SHP77 (cell line): Measurements from ENCODE around the gene IL10RA.

Source experiments
- DNase-seq, 2 experiments: peaks; one replicate each; lab custom pipeline; 2025; lab: John Stamatoyannopoulos, UW

IL10RA gene

DNA sequence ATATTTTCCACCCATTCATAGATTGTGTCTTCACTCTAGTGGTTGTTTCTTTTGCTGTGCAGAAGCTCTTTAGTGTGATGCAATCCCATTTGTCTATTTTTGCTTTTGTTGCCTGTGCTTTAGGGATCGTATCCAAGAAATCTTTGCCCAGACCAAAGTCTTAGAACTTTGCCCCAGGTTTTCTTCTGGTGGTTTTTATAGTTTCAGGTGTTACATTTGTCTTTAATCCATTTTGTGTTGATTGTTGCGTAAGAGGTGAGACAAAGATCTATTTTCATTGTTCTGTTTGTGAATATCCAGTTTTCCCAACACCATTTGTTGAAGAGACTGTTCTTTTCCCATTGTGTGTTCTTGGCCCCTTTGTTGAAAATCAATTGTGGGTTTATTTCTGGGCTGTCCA, 6.4 kb downstream of the IL10RA start:
- DNase-seq: no peak

- DNase-seq: no peak
These were observed 8.0 kb downstream of the IL10RA start for GRCh38 chr11:117993988-117994745.

GRCh38 chr11:117995472-117995871, 9.3 kb downstream of the IL10RA start:
- no peak for DNase-seq

DNA sequence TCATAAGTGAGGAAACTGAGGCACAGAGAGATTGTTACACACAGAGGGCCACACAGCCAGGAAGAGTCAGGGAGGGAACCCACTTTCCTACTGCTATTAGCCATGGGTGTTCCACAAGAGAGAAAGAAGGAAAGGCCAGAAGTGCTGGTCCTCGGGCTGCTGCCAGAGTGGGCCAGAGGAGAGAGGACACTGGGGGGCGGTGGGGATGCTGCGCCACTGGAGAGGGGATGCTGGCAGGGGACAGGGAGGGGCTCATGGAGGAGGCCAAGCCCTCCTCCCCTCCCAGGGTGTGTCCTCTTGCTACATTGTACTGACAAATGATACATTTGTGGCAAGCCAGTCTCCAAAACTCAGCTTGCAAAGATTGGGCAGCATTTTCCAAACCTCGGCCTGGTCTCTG, 9.9 kb downstream of the IL10RA start:
- DNase-seq: no peak

GRCh38 chr11:117997406-117997805, 11.2 kb downstream of the IL10RA start:
- DNase-seq: no peak

- no peak for DNase-seq
These were observed 11.8 kb downstream of the IL10RA start for GRCh38 chr11:117997823-117998579.

DNA sequence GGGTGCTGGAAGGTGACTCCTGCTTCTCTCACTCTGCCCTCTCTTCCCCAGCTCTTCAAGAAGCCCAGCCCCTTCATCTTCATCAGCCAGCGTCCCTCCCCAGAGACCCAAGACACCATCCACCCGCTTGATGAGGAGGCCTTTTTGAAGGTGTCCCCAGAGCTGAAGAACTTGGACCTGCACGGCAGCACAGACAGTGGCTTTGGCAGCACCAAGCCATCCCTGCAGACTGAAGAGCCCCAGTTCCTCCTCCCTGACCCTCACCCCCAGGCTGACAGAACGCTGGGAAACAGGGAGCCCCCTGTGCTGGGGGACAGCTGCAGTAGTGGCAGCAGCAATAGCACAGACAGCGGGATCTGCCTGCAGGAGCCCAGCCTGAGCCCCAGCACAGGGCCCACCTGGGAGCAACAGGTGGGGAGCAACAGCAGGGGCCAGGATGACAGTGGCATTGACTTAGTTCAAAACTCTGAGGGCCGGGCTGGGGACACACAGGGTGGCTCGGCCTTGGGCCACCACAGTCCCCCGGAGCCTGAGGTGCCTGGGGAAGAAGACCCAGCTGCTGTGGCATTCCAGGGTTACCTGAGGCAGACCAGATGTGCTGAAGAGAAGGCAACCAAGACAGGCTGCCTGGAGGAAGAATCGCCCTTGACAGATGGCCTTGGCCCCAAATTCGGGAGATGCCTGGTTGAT, 12.6 kb downstream of the IL10RA start:
- DNase-seq: no peak

GRCh38 chr11:117999354-117999993, 13.3 kb downstream of the IL10RA start:
- DNase-seq: no peak

GRCh38 chr11:118000067-118000849, 14.1 kb downstream of the IL10RA start:
- no peak for DNase-seq

DNA sequence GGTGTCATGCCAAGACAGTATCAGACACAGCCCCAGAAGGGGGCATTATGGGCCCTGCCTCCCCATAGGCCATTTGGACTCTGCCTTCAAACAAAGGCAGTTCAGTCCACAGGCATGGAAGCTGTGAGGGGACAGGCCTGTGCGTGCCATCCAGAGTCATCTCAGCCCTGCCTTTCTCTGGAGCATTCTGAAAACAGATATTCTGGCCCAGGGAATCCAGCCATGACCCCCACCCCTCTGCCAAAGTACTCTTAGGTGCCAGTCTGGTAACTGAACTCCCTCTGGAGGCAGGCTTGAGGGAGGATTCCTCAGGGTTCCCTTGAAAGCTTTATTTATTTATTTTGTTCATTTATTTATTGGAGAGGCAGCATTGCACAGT, 14.6 kb downstream of the IL10RA start:
- no peak for DNase-seq

DNA sequence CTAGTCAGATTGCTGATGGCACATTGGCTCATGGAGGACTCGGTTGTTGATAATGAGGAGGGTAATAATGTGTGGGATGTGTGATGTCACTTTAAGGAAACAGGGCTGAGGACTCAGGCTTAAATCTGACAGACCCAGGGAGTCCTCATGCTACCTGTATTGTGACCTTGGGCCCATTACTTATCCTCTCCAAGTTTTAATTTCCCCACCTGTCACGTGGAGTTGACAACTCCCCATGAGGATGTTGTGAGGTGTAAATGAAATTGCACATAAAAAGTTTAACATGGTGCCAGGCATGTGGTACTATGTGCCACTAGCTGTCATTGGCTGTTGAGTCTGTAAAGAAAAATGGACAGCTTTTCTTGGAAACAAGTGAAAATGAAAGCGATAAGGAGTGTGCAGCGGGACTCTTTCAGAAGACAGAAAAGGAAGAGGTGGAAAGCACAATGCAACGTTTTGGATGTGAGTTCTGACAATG, 15.3 kb downstream of the IL10RA start:
- DNase-seq: no peak

DNA sequence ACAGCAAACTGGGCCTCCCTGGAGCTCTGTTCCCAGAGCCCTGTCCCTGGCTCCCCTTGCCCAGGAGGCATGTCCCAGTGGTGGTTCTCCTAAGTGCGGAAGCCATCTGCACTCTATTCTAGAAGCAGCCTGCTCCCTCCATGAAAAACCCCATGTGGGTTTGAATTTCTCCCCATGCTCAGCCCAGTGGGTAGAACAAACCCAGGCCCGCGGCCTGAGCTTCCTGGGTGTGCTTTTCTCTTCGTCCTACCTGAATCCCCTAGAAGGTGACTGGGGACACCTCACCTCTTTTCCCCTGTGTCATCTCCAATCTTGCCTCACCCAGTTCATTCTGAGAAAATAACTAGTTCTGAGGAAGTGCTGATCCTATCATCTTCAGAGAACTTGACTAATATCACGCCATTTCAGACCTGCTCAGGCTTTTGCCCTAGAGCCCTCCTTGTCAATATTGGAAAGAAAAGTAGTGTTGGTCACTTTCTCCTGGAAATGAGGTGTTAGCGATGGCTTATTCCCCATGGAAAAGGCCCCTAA, 15.9 kb downstream of the IL10RA start:
- no peak for DNase-seq

DNA sequence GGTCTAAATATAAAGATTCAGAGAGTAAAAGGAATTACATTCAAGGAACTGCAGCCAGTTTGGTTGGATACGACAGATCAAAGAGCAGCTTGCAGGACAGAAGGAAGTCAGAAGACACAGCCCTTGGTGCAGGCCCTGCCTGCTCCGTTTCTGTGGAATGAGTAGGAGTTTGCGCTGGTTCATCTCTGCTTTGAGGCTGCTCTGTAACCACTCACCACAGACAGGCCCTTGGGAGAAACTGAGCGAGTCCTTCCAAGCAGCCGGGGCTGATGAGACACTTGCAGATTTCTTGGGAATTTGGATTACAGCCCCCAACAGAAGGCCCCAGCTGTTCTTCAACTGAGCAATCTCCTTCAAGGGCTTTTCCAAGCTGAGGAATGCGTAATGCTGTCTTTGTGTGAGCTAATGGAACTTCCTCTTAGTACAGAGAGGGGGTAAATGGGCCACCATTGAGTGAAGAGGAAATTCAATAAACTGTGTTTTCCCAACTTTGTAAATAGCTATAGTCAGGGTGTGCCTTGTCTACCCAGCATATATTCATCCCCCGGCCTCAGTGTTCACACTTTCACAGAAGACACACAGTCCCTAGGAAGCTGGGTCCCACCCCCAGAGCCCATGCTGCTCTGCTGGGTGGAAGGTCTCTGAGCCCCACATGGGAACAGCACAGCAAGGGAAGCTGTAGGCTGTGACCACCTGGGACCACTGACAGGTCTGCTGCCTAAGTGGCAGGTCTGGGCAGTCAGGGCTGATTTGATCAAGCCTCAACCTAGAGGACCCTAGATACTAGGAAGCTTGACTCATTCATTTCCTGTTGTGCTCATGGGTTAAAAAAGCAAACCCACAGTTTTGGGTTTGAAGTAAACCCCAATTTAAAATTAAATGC, 16.6 kb downstream of the IL10RA start:
- no peak for DNase-seq

DNA sequence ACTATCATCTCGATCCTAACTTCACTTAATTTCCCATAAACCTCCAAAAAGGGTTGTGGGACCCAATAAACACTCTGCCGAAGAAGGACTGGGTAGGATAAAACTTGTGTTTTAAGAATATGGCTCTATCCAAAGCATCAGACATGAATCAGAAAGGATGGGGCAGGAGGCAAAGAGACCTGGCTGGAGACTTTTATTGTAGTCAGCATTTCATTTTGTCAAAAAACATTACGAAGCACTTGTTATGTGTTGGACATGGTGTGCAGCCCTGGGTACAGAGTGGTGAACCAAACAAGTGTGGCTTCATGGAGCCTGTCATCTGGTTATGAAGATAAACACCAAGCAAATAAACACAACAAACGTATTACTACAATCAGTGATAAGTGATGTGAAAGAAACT, 17.3 kb downstream of the IL10RA start:
- no peak for DNase-seq

DNA sequence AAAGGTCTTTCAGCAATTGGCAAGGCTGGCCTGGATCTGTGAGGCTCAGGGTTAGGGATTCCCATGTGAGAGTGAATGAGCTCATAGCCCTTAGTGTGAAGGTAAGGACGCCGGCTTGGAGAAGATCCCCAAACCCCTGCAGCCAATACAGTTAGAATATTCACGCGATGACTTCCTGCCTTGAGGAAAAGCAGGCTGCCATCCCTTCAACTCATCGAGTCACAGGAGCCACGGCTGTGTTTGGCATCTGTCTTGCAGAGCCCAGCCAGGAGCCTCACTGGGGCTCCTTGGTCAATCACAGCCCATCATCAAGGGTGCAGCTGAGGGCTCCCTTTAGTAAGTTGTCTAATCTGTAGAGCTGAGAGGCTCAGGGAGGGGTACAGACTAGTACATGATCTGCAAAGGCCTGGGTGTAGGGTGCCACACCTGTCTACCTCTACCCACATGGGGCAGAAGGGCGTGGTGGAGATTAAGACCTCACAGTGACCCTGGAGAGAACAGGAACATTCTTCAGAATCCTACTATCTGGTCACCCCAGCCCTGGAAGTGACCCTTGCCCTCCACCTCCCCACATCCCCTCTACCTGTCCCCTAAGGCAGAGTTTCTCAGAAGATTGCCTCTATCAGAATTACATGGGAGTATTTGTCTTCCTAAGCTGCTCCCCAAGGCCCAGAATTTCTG, 18.5 kb downstream of the IL10RA start:
- DNase-seq: no peak

GRCh38 chr11:118005224-118006152, 19.3 kb downstream of the IL10RA start:
- no peak for DNase-seq

DNA sequence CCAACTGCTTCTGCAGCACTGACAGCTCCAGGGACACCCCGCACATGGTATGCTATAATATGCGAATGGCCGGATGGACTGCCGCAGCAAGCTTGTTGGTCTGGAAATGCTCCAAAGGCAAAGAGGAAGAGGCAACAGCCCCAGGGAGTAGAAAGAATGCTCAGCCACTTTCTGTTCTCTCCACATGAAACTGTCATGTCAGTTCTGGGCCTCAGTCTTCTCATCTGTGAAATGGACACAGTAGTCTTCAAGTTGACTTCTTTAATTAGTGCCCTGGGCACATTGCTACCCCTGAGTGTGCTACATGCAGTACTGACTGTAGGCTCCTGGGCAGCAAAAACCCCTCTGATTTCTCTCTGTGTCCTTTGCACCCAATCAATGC, 19.9 kb downstream of the IL10RA start:
- no peak for DNase-seq

DNA sequence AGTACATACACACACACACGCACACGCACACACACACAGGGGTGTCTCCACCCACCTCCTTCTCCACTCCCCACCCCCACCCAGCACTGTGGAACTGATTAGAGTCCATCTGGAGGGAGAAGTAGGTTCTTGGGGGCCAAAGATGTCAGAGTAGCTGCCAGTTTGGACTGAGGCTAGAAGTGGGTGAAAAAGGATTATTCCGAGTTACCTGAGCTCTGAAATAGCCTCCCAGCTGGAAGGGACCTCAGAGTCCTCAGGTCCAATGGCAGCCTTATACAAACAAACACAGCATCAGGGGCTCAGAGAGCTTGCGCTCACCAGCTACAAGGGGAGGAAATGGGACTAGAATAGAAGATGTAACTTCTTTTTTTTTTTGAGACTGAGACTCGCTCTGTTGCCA, 20.8 kb downstream of the IL10RA start:
- no peak for DNase-seq
